Ascending aorta (tissue), 2 donors: ENCODE measurements around the gene ZNF644. TPM values are rescaled to one million over a fixed set of nuclear protein-coding genes. Genes with fewer than 3 reads are reported as not detected.
"Not testable (repeated sequence)": the region's sequence is repeated elsewhere in the genome, so short reads cannot be mapped to it uniquely, and the experiment has no call there.

Experiments
- DNase-seq, 2 donors: peaks; one replicate each; pipeline ENCODE4 v3.0.0-alpha.2; 2019; ENCODE audit warnings: low spot score in 2 of 2
- H3K27ac ChIP-seq, 2 donors: fragments of 200-600 bp; sonication (generic); one replicate each; pipeline ENCODE4 v1.5.1; 2016 to 2017; ENCODE audit warnings: mild to moderate bottlenecking in 1 of 2
- H3K27me3 ChIP-seq: fragments of 200-600 bp; sonication (generic); one replicate; pipeline ENCODE4 v1.5.1; 2017
- H3K36me3 ChIP-seq, 2 donors: fragments of 200-600 bp; sonication (generic); one replicate each; pipeline ENCODE4 v1.5.1; 2016
- H3K4me1 ChIP-seq, 2 donors: fragments of 200-600 bp; sonication (generic); one replicate each; pipeline ENCODE4 v1.5.1; 2016 to 2017; ENCODE audit warnings: mild to moderate bottlenecking in 1 of 2
- H3K4me3 ChIP-seq, 2 donors: fragments of 200-600 bp; sonication (generic); one replicate each; pipeline ENCODE4 v1.5.1; 2016 to 2017; ENCODE audit warnings: mild to moderate bottlenecking in 1 of 2
- H3K9me3 ChIP-seq, 2 donors: fragments of 200-600 bp; sonication (generic); one replicate each; pipeline ENCODE4 v1.5.1; 2016
- CTCF ChIP-seq, 3 experiments: fragments of 200-600 bp in 2 of 3; fragments of 450-650 bp in 1 of 3; sonication (generic) in 2 of 3; IDR thresholded peaks; one replicate each; pipeline ENCODE4 v1.5.1; 2016 to 2019; ENCODE audit warnings: antibody characterized with exemption in 3 of 3, mild to moderate bottlenecking in 1 of 3, moderate library complexity in 1 of 3
- intact Hi-C: fragments of 100-400 bp; cut with DNase I; formaldehyde crosslinking; loops from one replicate; pipeline ENCODE4 v1.15.1; 2023
- total RNA-seq: library from RNA; depleted of rRNA; stranded (reverse); fragments of >200 nt; gene quantifications from one replicate; pipeline ENCODE4 v1.1.0, GENCODE V29; 2016

ZNF644 gene
- total RNA-seq, 1 donor from 2014 or later = 17.1 TPM

- intact Hi-C loops = no loop called here
- Histone ChIP-seq H3K27me3 (no peaks in the 10 kb centered on the region), H3K9me3 (no peaks in the 10 kb centered on the region), H3K36me3 (peaks cover 14 to 19% of the 10 kb centered on the region in 2 donors), H3K4me1 (no peaks in the 10 kb centered on the region), H3K4me3 (no peak overlapping the region), H3K27ac (no peak overlapping the region)
- no peak for TF ChIP-seq CTCF (IDR thresholded peaks at IDR 0.05)
- DNase-seq = no peak
Observed at GRCh38 chr1:90940746-90941145, 81.1 kb downstream of the ZNF644 start.

- intact Hi-C loops = no loop called here
- H3K36me3 ChIP-seq = peaks cover 14 to 16% of the 10 kb centered on the region in 2 donors
- no peaks in the 10 kb centered on the region for H3K4me1 ChIP-seq
- no peaks in the 10 kb centered on the region for H3K9me3 ChIP-seq
- no peak overlapping the region for H3K27ac ChIP-seq
- H3K4me3 ChIP-seq = no peak overlapping the region
- no peak for TF ChIP-seq CTCF (IDR thresholded peaks at IDR 0.05)
- no peaks in the 10 kb centered on the region for H3K27me3 ChIP-seq
- DNase-seq = no peak
Observed at GRCh38 chr1:90936731-90937130, 85.1 kb downstream of the ZNF644 start.

- intact Hi-C loops = no loop called here
- Histone ChIP-seq H3K27me3 (no peaks in the 10 kb centered on the region), H3K4me3 (no peak overlapping the region), H3K36me3 (peaks cover 14 to 16% of the 10 kb centered on the region in 2 donors), H3K27ac (no peak overlapping the region), H3K9me3 (no peaks in the 10 kb centered on the region), H3K4me1 (no peaks in the 10 kb centered on the region)
- no peak for TF ChIP-seq CTCF (IDR thresholded peaks at IDR 0.05)
- no peak for DNase-seq
Observed at GRCh38 chr1:90936061-90936460, 85.8 kb downstream of the ZNF644 start.

GRCh38 chr1:90928231-90928630 lies 93.6 kb downstream of the ZNF644 start:
- H3K36me3 ChIP-seq, H3K27me3 ChIP-seq, DNase-seq, H3K4me3 ChIP-seq, intact Hi-C loops, H3K27ac ChIP-seq, H3K9me3 ChIP-seq: not testable (repeated sequence)
- H3K4me1 ChIP-seq = peaks cover 0 to 11% of the 10 kb centered on the region in 2 donors

- H3K27me3 ChIP-seq, H3K36me3 ChIP-seq, H3K9me3 ChIP-seq, DNase-seq, intact Hi-C loops, H3K27ac ChIP-seq, H3K4me3 ChIP-seq: not testable (repeated sequence)
- peaks cover 0 to 14% of the 10 kb centered on the region in 2 donors for H3K4me1 ChIP-seq
Observed at GRCh38 chr1:90927674-90928073, 94.2 kb downstream of the ZNF644 start.

GRCh38 chr1:90926971-90927370 lies 94.9 kb downstream of the ZNF644 start:
- TF ChIP-seq CTCF (IDR thresholded peaks at IDR 0.05) = no peak
- H3K4me3 ChIP-seq = no peak overlapping the region
- H3K4me1 ChIP-seq = peaks cover 0 to 14% of the 10 kb centered on the region in 2 donors
- H3K9me3 ChIP-seq = no peaks in the 10 kb centered on the region
- intact Hi-C loops = no loop called here
- H3K36me3 ChIP-seq = no peaks in the 10 kb centered on the region
- H3K27ac ChIP-seq = no peak overlapping the region
- no peaks in the 10 kb centered on the region for H3K27me3 ChIP-seq
- DNase-seq = no peak
